OCI-M1 (cell line): ENCODE data around the gene ARMC9.
"Not testable (repeated sequence)": the region's sequence is repeated elsewhere in the genome, so short reads cannot be mapped to it uniquely, and the experiment has no call there.

Experiments used
- DNase-seq: peaks from one replicate; lab custom pipeline; 2025; lab: John Stamatoyannopoulos, UW

ARMC9 gene, protein sequence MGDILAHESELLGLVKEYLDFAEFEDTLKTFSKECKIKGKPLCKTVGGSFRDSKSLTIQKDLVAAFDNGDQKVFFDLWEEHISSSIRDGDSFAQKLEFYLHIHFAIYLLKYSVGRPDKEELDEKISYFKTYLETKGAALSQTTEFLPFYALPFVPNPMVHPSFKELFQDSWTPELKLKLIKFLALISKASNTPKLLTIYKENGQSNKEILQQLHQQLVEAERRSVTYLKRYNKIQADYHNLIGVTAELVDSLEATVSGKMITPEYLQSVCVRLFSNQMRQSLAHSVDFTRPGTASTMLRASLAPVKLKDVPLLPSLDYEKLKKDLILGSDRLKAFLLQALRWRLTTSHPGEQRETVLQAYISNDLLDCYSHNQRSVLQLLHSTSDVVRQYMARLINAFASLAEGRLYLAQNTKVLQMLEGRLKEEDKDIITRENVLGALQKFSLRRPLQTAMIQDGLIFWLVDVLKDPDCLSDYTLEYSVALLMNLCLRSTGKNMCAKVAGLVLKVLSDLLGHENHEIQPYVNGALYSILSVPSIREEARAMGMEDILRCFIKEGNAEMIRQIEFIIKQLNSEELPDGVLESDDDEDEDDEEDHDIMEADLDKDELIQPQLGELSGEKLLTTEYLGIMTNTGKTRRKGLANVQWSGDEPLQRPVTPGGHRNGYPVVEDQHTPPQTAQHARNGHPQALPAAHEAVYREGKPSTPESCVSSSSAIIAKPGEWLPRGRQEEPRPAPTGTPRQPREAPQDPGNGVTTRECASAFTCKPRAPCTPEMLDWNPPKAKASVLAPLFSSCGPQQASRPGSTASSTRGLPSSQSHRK

DNA sequence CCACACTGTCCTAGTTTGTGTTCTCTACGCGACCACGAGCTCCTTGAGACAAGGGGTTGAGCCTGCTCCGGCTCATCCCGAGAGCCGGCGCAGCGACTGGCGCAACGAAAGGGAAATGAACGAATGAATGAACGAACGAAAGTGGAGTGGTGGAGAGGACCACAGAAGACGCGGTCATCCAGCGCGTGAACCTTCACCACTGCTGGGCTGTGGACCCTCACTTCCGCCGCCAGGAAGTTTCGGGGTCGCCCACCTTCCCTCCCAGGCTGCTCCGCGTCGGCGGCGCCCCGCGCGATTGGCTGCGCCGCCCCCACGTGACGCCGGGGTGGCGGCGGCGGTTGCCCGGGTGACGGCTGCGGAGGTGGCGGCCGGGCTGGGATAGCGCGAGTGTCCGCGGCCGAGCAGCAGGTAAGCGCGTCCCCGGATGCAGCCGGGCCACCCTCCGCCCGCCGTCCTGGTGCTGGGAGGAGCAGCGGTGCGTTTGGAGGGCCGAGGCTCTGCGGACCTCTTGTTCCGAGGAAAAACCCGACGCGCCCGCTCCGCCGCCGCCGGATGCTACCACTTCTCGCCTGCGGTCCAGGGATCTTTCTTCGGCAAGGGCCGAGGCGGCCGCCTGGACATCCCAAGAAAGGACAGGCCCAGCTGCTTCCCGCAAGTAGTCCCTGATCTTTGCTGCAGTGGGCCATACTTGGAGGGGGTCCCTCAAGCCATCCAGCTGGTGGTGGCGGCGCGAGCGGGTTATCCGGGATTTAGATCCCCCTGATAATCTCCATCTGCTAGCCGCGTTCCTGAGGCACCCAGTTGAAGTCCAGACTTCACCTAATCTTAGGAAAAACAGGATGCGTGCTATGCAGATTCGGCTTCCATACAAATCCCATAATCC is at the start of gene ARMC9:
TSS of gene ARMC9 (plus strand) at position 341 of the 883 bp plus-strand sequence. CDS start 7,608 bp downstream, outside the sequence.
- DNase-seq, result peak; percentile 74

DNA sequence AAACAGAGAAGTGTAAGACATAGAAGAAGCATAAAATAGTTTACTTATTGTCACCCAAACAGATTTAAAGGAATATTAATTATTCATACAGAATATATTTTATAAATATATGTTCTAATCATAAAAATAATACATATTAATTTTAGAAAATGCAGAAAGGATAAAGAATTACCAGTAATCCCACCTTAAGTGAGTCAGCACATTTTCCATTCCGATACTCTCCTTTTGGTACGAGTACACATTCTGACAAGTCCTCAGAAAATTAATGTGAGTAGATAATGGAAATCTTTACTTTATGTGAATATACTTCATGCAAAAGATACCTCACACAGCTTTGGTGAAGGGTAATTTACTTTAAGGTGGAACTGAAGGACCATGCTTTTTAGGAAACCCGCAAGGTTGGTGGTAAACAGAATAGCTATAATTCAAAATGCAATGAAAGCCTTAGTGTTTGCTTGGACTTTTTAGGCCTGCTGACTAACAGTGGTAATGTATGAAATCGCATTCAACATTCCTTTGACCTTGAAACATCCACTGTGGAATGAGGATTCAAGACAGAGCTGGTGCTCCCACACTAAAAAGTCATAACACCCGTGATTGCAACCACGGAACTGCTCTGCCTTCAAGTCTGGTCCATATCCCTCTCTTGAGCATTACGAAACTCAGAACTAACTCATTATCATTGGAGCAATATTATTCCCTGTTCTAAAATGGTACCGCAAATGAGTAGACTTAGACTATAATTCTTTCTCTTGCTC is 45.5 kb upstream of the ARMC9 start:
- no peak for DNase-seq

- no peak for DNase-seq
These were observed 39.1 kb upstream of the ARMC9 start for GRCh38 chr2:231159306-231159705.

DNA sequence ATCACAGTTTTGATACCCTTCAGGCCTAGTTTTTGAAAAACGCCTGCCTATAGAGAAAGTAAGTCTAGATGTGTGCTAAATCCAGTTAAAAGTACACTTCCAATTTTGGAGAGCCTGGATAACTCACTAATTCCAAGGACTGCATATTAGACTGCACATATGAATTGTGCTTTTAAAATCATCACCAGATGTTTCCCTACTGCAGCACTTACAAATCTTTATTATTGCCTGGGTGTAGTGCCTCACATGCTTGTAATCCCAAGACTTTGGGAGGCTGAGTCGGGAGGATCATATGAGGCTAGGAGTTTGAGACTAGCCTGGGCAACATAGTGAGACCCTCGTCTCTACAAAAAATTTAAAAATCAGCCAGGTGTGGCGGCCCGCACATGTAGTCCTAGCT is 37.7 kb upstream of the ARMC9 start:
- no peak for DNase-seq

DNA sequence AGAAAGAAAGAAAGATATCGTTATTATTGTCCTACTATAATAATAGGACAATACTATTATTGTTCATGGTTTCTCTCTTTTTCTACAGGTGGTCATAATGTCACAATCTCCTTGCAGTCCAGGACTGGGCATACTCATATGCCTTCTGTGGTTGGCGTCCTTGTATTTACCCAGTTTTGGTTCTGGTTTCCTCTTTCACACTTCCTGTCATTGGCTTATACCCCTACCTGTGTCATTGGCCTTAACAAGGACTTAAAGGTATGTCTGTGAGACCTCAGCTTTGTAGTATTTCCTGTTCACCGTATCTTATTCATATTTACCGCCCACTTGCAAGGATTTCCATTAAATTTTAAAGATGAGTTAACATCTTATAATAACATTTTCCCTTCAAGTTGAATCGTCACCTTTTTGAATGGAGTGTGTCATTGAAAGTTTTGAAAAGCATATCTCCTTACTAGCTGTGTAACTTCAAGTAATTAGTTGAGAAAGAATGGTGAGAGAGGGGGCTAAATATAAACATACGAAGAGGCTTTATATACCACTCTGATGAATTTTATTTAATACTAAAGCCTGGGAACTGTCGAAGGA is 37.1 kb upstream of the ARMC9 start:
- no peak for DNase-seq

- DNase-seq, result no peak
These were observed 36.5 kb upstream of the ARMC9 start for GRCh38 chr2:231161877-231162329.

- no peak for DNase-seq
These were observed 35.4 kb upstream of the ARMC9 start for GRCh38 chr2:231163011-231163410.

DNA sequence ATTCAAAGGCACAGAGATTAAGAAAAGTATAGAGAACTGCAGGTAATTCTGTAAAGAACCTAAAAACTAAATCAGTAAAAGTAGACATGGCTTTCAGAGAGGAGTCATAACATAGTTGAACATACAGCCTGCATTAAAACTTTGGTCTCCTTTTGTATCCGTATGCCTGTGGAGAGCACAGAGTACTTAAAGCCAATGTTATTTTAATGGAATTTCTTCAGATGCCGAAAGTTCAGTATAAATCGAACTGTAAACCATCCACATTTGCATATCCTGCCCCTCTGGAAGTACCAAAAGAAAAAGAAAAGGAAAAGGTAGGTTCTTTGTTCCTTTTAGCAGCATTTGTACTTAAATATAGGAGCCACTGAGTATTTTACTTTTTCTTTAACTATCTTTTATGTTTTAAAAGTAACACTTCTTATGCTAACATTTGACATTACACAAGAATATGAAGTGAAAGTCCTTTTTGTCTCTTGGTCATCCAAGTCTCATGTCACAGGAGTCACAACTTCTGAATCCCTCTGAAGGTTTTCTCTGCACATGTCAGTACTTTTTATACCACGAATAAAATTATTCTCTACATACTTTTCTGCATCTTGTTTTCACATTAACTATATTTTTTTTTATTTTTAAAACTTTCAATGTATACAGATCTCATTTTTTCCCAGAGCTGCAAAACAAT is 34.9 kb upstream of the ARMC9 start:
- DNase-seq, result no peak

- DNase-seq, result no peak
These were observed 30.5 kb upstream of the ARMC9 start for GRCh38 chr2:231167745-231168459.

- no peak for DNase-seq
These were observed 29.8 kb upstream of the ARMC9 start for GRCh38 chr2:231168460-231169139.

GRCh38 chr2:231169488-231169887 is 28.9 kb upstream of the ARMC9 start:
- DNase-seq, result no peak

- no peak for DNase-seq
These were observed 28.4 kb upstream of the ARMC9 start for GRCh38 chr2:231170055-231170454.

DNA sequence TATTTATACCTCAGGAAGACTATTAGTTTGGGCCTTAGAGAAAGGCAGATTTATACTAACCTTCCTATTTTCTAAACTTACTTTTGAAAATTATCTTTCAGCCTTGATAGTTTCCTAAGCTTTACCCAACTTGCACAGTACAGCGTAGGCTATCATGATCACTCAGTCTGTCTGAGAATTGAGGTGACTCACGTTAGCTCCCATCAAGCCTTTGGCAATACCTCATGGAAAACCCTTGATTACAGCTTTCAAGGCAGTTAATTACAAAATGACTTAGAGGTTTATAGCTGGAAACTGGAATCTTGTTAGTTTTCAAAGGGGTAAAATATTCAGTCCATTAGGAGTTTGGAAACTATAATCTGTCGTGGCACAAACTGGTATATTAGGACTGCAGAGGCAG is 26.4 kb upstream of the ARMC9 start:
- DNase-seq, result no peak

DNA sequence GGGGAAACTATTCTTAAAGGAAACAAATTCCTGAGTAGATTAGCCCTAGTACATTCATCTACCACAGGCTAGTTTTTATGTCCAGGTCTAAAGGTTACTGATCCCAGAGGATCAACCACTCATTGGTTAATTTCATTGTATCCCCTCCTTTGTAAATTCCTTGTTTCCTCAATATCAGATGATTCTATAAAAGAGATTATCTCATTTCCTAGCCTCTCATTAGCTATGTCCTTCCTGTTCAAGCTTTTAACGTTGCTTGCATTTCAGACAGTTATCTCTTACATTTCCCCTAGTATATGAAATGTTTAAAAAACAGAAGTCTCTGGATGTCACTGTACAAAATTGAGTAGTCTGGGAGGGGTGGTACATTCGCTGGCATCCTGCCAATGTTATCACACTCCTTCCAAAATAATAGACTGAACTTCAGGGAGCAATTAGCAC is 24.2 kb upstream of the ARMC9 start:
- DNase-seq, result no peak

GRCh38 chr2:231176066-231176465 is 22.4 kb upstream of the ARMC9 start:
- DNase-seq, result no peak

DNA sequence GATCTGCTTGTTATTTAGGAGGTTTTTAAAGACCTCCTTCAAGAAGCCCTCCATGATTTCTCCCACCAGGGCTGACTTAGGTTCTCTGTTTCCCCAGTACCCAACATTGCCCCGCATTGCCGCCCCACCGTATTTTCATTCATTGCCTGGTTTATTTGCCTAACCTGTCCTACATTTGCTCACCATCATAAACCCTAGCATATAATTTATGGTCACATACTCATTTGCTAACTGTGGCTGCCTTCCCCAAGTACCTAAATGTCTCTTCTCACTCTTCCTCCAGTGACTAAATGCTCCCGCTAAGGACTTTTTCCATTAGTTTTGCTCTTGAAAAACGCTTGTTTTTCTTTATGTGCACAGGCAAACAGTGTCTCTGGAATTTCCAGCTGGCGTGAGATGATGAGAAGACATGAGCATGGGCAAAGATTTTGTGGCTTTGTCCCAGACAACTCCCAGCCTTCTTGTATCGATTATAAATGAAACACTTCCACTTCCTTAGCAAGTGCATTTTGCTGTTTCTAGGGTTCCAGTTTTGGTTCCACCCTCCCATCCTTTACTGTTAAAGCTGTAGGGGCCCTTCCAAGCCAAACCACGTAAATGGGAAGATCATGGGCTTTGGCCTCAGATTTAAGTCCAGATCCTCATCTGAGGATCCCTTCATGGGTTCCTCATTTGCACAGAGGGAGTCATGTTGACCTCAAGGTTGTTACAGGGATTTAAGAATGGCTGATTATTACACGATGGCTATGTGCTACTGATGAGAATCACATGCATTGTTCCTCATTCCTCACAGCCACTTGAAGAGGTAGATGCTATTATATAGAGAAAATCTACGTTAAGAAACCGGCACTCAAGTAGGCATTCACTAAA is 21.0 kb upstream of the ARMC9 start:
- DNase-seq, result peak; percentile 18

DNA sequence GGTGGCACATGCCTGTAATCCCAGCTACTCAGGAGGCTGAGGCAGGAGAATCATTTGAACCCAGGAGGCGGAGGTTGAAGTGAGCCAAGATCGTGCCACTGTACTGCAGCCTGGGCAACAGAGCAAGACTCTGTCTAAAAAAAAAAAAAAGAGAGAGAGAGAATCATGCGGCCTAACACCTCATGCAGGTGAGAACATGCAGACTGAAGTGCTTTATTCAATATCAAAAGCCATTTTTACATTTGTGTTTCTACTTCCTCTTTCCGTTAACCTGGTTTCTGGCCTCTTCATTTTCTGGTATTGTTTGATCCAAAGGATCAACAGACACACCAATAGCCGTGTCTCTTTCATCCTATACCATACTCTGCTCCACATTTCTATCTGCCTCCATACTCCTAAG is 19.6 kb upstream of the ARMC9 start:
- DNase-seq, result not testable (repeated sequence)
